Breast epithelium (tissue), 3 donors: ENCODE data around the gene HIVEP2.

ENCODE experiments used
- CTCF ChIP-seq, 3 donors: fragments of 450-650 bp; IDR thresholded peaks; one replicate each; pipeline ENCODE4 v1.5.1; 2016 to 2017; ENCODE audit warnings: antibody characterized with exemption in 3 of 3, mild to moderate bottlenecking in 3 of 3, moderate library complexity in 3 of 3
- POLR2AphosphoS5 ChIP-seq, 3 donors: sonication (generic); formaldehyde crosslinking; IDR thresholded peaks; one replicate each; pipeline ENCODE4 v1.6.1; 2017; ENCODE audit warnings: antibody characterized with exemption in 3 of 3

DNA sequence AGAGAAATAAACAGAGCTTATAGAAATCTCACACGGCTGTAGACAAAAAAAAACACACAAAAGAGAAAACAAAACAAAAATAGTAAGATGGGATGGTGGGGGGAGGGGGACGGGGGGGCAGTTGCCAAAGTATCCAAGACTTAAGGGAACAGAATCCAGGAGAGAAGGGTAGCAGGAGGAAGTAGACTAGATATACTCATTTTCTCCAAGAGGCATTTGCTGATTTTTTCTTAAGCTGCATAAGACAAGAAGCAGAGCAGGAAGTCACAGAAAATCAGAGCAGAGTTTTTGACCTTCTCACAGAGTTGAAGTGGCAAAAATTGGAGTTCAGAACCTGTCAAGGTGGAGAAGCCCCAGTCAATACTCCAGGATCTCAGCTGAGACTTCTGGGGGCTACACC, 237.7 kb downstream of the HIVEP2 start:
- TF ChIP-seq CTCF (IDR thresholded peaks at IDR 0.05) (no peak), POLR2AphosphoS5 (IDR thresholded peaks at IDR 0.05) (no peak)
